Keratinocyte (primary cell): ENCODE measurements around the gene TMEM107.

Source experiments
- CTCF ChIP-seq, 3 experiments: IDR thresholded peaks in 1 of 3; conservative IDR thresholded peaks in 1 of 3; optimal IDR thresholded peaks in 1 of 3; 2 replicates in 2 of 3; 3 replicates in 1 of 3; pipeline versions ENCODE3 to v1.5.1; 2011; ENCODE audit warnings: low read length in 3 of 3, mild to moderate bottlenecking in 3 of 3, moderate library complexity in 2 of 3, control low read depth in 1 of 3, inconsistent platforms in 1 of 3; ENCODE audit not compliant: insufficient read depth in 2 of 3; ENCODE audit errors: extremely low read depth in 1 of 3
- EZH2 ChIP-seq: IDR thresholded peaks from one replicate; pipeline ENCODE4 v1.6.1; 2012; ENCODE audit warnings: inconsistent platforms, mild to moderate bottlenecking, low read length, moderate library complexity

GRCh38 chr17:8188263-8188839 lies 12.2 kb upstream of the TMEM107 start:
- TF ChIP-seq CTCF (optimal IDR thresholded peaks at IDR 0.05 in 1 of 3, IDR thresholded peaks at IDR 0.05 in 1 of 3, conservative IDR thresholded peaks at IDR 0.05 in 1 of 3; ENCODE audit: extremely low read depth in 1 of 3, insufficient read depth in 2 of 3, low read length in 3 of 3) (no peak), EZH2 (no peak)
